ENCODE data around the gene STMP1.

STMP1 gene

GRCh38 chr7:135662373-135663114 lies at the start of gene STMP1:
Gene STMP1, plus strand, starts transcription at chr7:135662514.
- Histone ChIP-seq H3F3A (ENCODE audit: control insufficient read depth, insufficient read depth) (no peaks in the 10 kb centered on the region), H3K79me2 (ENCODE audit: control insufficient read depth, low read length) (peaks cover 48% of the 10 kb centered on the region)

GRCh38 chr7:135616136-135616535 lies 46.2 kb upstream of the STMP1 start:
- no peak for TF ChIP-seq EZH2phosphoT487 (IDR thresholded peaks at IDR 0.05; ENCODE audit: borderline replicate concordance, low read length)
- no peak for TF ChIP-seq CTCF (IDR thresholded peaks at IDR 0.05; ENCODE audit: low read depth, low read length, poor library complexity, severe bottlenecking)
- no peaks in the 10 kb centered on the region for H3K27me3 ChIP-seq (ENCODE audit: control insufficient read depth, low read length)
- H3K4me2 ChIP-seq (ENCODE audit: low read length): no peak overlapping the region
- H3K36me3 ChIP-seq (ENCODE audit: control insufficient read depth, low read length): peaks cover 92% of the 10 kb centered on the region
- H3F3A ChIP-seq (ENCODE audit: control insufficient read depth, insufficient read depth): peaks cover 22% of the 10 kb centered on the region
- H3K9me3 ChIP-seq (ENCODE audit: control insufficient read depth, insufficient read depth, low read length): no peaks in the 10 kb centered on the region
- H3K79me2 ChIP-seq (ENCODE audit: control insufficient read depth, low read length): no peaks in the 10 kb centered on the region
- H3K9me2 ChIP-seq (replicated peaks; ENCODE audit: control insufficient read depth, low read length): no peaks in the 10 kb centered on the region
- H4K20me1 ChIP-seq (ENCODE audit: control insufficient read depth, insufficient read depth, low read depth, low read length): no peaks in the 10 kb centered on the region
- no peak overlapping the region for H3K27ac ChIP-seq (ENCODE audit: low read depth, low read length)
- H3K4me1 ChIP-seq (ENCODE audit: control insufficient read depth, low read length): no peaks in the 10 kb centered on the region
- H3K4me3 ChIP-seq (ENCODE audit: low read length): no peak overlapping the region

More at GRCh38 chr7:135662373-135663114, at the start of gene STMP1:
- peaks cover 19% of the 10 kb centered on the region for H3K4me1 ChIP-seq (ENCODE audit: control insufficient read depth, low read length)
- H3K4me2 ChIP-seq (ENCODE audit: low read length): peak within 1 kb of the TSS; percentile 68
- no peaks in the 10 kb centered on the region for H3K9me3 ChIP-seq (ENCODE audit: control insufficient read depth, insufficient read depth, low read length)
- H3K9me2 ChIP-seq (replicated peaks; ENCODE audit: control insufficient read depth, low read length): no peaks in the 10 kb centered on the region
- H3K27ac ChIP-seq (ENCODE audit: low read depth, low read length): peak within 1 kb of the TSS; percentile 20; the same call in 1 of the 2 replicates
- peak within 1 kb of the TSS; percentile 84 for H3K4me3 ChIP-seq (ENCODE audit: low read length)
- H4K20me1 ChIP-seq (ENCODE audit: control insufficient read depth, insufficient read depth, low read depth, low read length): no peaks in the 10 kb centered on the region
- H3K36me3 ChIP-seq (ENCODE audit: control insufficient read depth, low read length): peaks cover 4% of the 10 kb centered on the region; the same call in 1 of the 2 replicates
- no peak for TF ChIP-seq EZH2phosphoT487 (IDR thresholded peaks at IDR 0.05; ENCODE audit: borderline replicate concordance, low read length)
- TF ChIP-seq CTCF (IDR thresholded peaks at IDR 0.05; ENCODE audit: low read depth, low read length, poor library complexity, severe bottlenecking): peak; percentile 81
- no peaks in the 10 kb centered on the region for H3K27me3 ChIP-seq (ENCODE audit: control insufficient read depth, low read length)

GRCh38 chr7:135617781-135618180 lies 44.5 kb upstream of the STMP1 start:
- no peak overlapping the region for H3K27ac ChIP-seq (ENCODE audit: low read depth, low read length)
- peaks cover 92% of the 10 kb centered on the region for H3K36me3 ChIP-seq (ENCODE audit: control insufficient read depth, low read length)
- H3F3A ChIP-seq (ENCODE audit: control insufficient read depth, insufficient read depth): peaks cover 22% of the 10 kb centered on the region
- H3K4me2 ChIP-seq (ENCODE audit: low read length): no peak overlapping the region
- H3K4me3 ChIP-seq (ENCODE audit: low read length): no peak overlapping the region
- no peaks in the 10 kb centered on the region for H3K27me3 ChIP-seq (ENCODE audit: control insufficient read depth, low read length)
- no peaks in the 10 kb centered on the region for H3K4me1 ChIP-seq (ENCODE audit: control insufficient read depth, low read length)
- no peak for TF ChIP-seq EZH2phosphoT487 (IDR thresholded peaks at IDR 0.05; ENCODE audit: borderline replicate concordance, low read length)
- no peak for TF ChIP-seq CTCF (IDR thresholded peaks at IDR 0.05; ENCODE audit: low read depth, low read length, poor library complexity, severe bottlenecking)
- H3K9me3 ChIP-seq (ENCODE audit: control insufficient read depth, insufficient read depth, low read length): no peaks in the 10 kb centered on the region
- H4K20me1 ChIP-seq (ENCODE audit: control insufficient read depth, insufficient read depth, low read depth, low read length): no peaks in the 10 kb centered on the region
- no peaks in the 10 kb centered on the region for H3K9me2 ChIP-seq (replicated peaks; ENCODE audit: control insufficient read depth, low read length)
- H3K79me2 ChIP-seq (ENCODE audit: control insufficient read depth, low read length): no peaks in the 10 kb centered on the region

Data from DOHH2 (cell line).